ENCODE results near the gene SLC6A9. TPM values are rescaled to one million over a fixed set of nuclear protein-coding genes. Genes with fewer than 3 reads are reported as not detected.

Gene SLC6A9
- total RNA-seq, 2 experiments from 2014 or later = 0.17 TPM; not detected in 1

GRCh38 chr1:44016890-44017400 is 14.3 kb downstream of the SLC6A9 start:
- no peak for TF ChIP-seq CTCF (IDR thresholded peaks at IDR 0.05)
- Mint-ChIP-seq H3K9me3 (no peaks in the 10 kb centered on the region), H3K4me3 (no peak overlapping the region), H3K36me3 (ENCODE audit: low read depth) (no peaks in the 10 kb centered on the region), H3K4me1 (ENCODE audit: low read depth) (peaks cover 17% of the 10 kb centered on the region), H3K27me3 (no peaks in the 10 kb centered on the region), H3K27ac (no peak overlapping the region)
- Histone ChIP-seq H3K36me3 (ENCODE audit: insufficient read depth, low read length) (no peaks in the 10 kb centered on the region), H3K4me1 (ENCODE audit: insufficient read depth, low read length) (peaks cover 2% of the 10 kb centered on the region), H3K27me3 (ENCODE audit: control insufficient read depth in 1 of 2, insufficient read depth in 2 of 2, low read length in 2 of 2) (no peaks in the 10 kb centered on the region), H3K9me3 (ENCODE audit: control insufficient read depth in 1 of 2, insufficient read depth in 1 of 2, low read length in 2 of 2) (no peaks in the 10 kb centered on the region), H3K27ac (ENCODE audit: low read depth in 1 of 2, low read length in 2 of 2) (no peak overlapping the region), H3K4me3 (ENCODE audit: low read length) (no peak overlapping the region)
- ATAC-seq (ENCODE audit: poor library complexity) (no peak), DNase-seq (no peak)
- CTCF ChIA-PET = no interaction called here
- intact Hi-C loops (cut with DNase I, micrococcal nuclease) = no loop called here
- POLR2A ChIA-PET = no interaction called here

GRCh38 chr1:44016041-44016889 is 15.0 kb downstream of the SLC6A9 start:
- peaks cover 17% of the 10 kb centered on the region for H3K4me1 Mint-ChIP-seq (ENCODE audit: low read depth)
- H3K27ac Mint-ChIP-seq = no peak overlapping the region
- H3K4me1 ChIP-seq (ENCODE audit: insufficient read depth, low read length) = peaks cover 2% of the 10 kb centered on the region
- ATAC-seq (ENCODE audit: poor library complexity) (no peak), DNase-seq (no peak)
- no peaks in the 10 kb centered on the region for H3K36me3 Mint-ChIP-seq (ENCODE audit: low read depth)
- H3K36me3 ChIP-seq (ENCODE audit: insufficient read depth, low read length) = no peaks in the 10 kb centered on the region
- no peaks in the 10 kb centered on the region for H3K9me3 Mint-ChIP-seq
- H3K9me3 ChIP-seq (ENCODE audit: control insufficient read depth in 1 of 2, insufficient read depth in 1 of 2, low read length in 2 of 2) = no peaks in the 10 kb centered on the region
- no peaks in the 10 kb centered on the region for H3K27me3 ChIP-seq (ENCODE audit: control insufficient read depth in 1 of 2, insufficient read depth in 2 of 2, low read length in 2 of 2)
- CTCF ChIA-PET = no interaction called here
- H3K4me3 ChIP-seq (ENCODE audit: low read length) = no peak overlapping the region
- TF ChIP-seq CTCF (IDR thresholded peaks at IDR 0.05) = no peak
- intact Hi-C loops (cut with DNase I, micrococcal nuclease) = no loop called here
- no peak overlapping the region for H3K4me3 Mint-ChIP-seq
- H3K27me3 Mint-ChIP-seq = no peaks in the 10 kb centered on the region
- POLR2A ChIA-PET = no interaction called here
- H3K27ac ChIP-seq (ENCODE audit: low read depth in 1 of 2, low read length in 2 of 2) = no peak overlapping the region

DNA sequence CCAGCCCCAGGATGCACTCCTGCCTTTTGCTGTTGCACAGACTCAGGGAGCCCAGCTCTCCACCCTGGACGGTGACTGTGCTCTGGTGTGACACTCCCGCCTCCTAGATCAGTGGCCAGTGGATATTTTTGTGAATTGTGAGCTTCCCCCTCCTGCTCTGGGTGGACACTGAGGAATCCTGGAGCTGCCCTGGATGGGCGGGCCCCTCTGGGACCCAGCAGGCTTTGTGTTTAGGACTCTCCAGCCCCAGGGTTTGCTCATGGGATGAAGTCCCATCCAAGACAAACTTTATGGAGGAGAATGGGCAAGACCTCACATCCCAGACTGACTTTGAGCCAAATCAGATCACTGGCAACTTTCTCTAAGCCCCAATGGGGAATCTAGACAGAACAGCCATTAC is 16.1 kb downstream of the SLC6A9 start:
- intact Hi-C loops (cut with DNase I, micrococcal nuclease) = no loop called here
- no peak for ATAC-seq (ENCODE audit: poor library complexity)
- DNase-seq = no peak
- Mint-ChIP-seq H3K36me3 (ENCODE audit: low read depth) (no peaks in the 10 kb centered on the region), H3K9me3 (no peaks in the 10 kb centered on the region), H3K27me3 (no peaks in the 10 kb centered on the region), H3K4me1 (ENCODE audit: low read depth) (peaks cover 17% of the 10 kb centered on the region), H3K4me3 (no peak overlapping the region), H3K27ac (no peak overlapping the region)
- Histone ChIP-seq H3K4me3 (ENCODE audit: low read length) (no peak overlapping the region), H3K27me3 (ENCODE audit: control insufficient read depth in 1 of 2, insufficient read depth in 2 of 2, low read length in 2 of 2) (no peaks in the 10 kb centered on the region), H3K36me3 (ENCODE audit: insufficient read depth, low read length) (no peaks in the 10 kb centered on the region), H3K9me3 (ENCODE audit: control insufficient read depth in 1 of 2, insufficient read depth in 1 of 2, low read length in 2 of 2) (no peaks in the 10 kb centered on the region), H3K4me1 (ENCODE audit: insufficient read depth, low read length) (peaks cover 2% of the 10 kb centered on the region), H3K27ac (ENCODE audit: low read depth in 1 of 2, low read length in 2 of 2) (no peak overlapping the region)
- no peak for TF ChIP-seq CTCF (IDR thresholded peaks at IDR 0.05)
- CTCF ChIA-PET = interaction anchor here (0.8 kb wide), 1 partner anchor 22 kb away, joined by 3 read pairs; no protein-coding TSS in a partner anchor
- POLR2A ChIA-PET = interaction anchor here (0.8 kb wide), 1 partner anchor 15 kb away, joined by 3 read pairs; no protein-coding TSS in a partner anchor

Measured in CD4-positive, alpha-beta T cell (primary cell).